Upper lobe of left lung (tissue), 6 donors: Measurements from ENCODE around the gene MED27. TPM values are rescaled to one million over a fixed set of nuclear protein-coding genes. Genes with fewer than 3 reads are reported as not detected.

Experiments
- ATAC-seq, 2 donors: fragments of 200-7000 bp; cut with Tn5 transposase; one replicate each; pipeline ENCODE4 v1.9.1; 2022; ENCODE audit warnings: mild to moderate bottlenecking in 2 of 2, moderate library complexity in 2 of 2; ENCODE audit not compliant: low FRiP score in 2 of 2
- DNase-seq, 2 donors: peaks; one replicate each; pipeline ENCODE4 v3.0.0-alpha.2; 2019 to 2020
- H3K27ac ChIP-seq, 4 donors: fragments of 200-600 bp; sonication (generic); one replicate each; pipeline ENCODE4 v1.5.1; 2016 to 2019
- H3K27me3 ChIP-seq, 4 donors: fragments of 200-600 bp; sonication (generic); one replicate each; pipeline ENCODE4 v1.5.1; 2017 to 2019
- H3K36me3 ChIP-seq, 4 donors: fragments of 200-600 bp; sonication (generic); one replicate each; pipeline ENCODE4 v1.5.1; 2016 to 2019
- H3K4me1 ChIP-seq, 4 donors: fragments of 200-600 bp; sonication (generic); one replicate each; pipeline ENCODE4 v1.5.1; 2018 to 2019
- H3K4me3 ChIP-seq, 4 donors: fragments of 200-600 bp; sonication (generic); one replicate each; pipeline ENCODE4 v1.5.1; 2017 to 2019; ENCODE audit warnings: mild to moderate bottlenecking in 2 of 4, moderate library complexity in 1 of 4
- H3K9me3 ChIP-seq, 4 donors: fragments of 200-600 bp; sonication (generic); one replicate each; pipeline ENCODE4 v1.5.1; 2018 to 2019
- EP300 ChIP-seq, 4 donors: sonication (generic); formaldehyde crosslinking; IDR thresholded peaks; one replicate each; pipeline ENCODE4 v1.5.1; 2017; ENCODE audit warnings: antibody characterized with exemption in 4 of 4, control low read depth in 2 of 4
- POLR2A ChIP-seq, 4 donors: fragments of 450-650 bp; IDR thresholded peaks; one replicate each; pipeline ENCODE4 v1.5.1; 2016 to 2017; ENCODE audit warnings: antibody characterized with exemption in 4 of 4, mild to moderate bottlenecking in 2 of 4
- POLR2AphosphoS5 ChIP-seq, 2 donors: sonication (generic); formaldehyde crosslinking; IDR thresholded peaks; one replicate each; pipeline ENCODE4 v1.5.1; 2017; ENCODE audit warnings: antibody characterized with exemption in 2 of 2
- WGBS, 2 donors: methylation state at CpG; one replicate each; pipeline ENCODE4 v1.1.5; 2017 to 2018; 5-methylcytosine and 5-hydroxymethylcytosine counted together
- total RNA-seq, 6 donors: library from RNA; depleted of rRNA in 4 of 6; stranded (reverse); fragments of >200 nt in 4 of 6; gene quantifications; one replicate each; pipeline versions ENCODE4 v1.1.0 to v1.2.1, GENCODE V29; 2016 to 2021
- TF ChIP-seq, protein P1 (sequence below), 6 experiments: fragments of 450-650 bp in 4 of 6; fragments of 200-600 bp in 2 of 6; sonication (generic) in 2 of 6; IDR thresholded peaks; one replicate each; pipeline ENCODE4 v1.5.1; 2016 to 2019; ENCODE audit warnings: antibody characterized with exemption in 6 of 6
- donor health status: DM: no; HTN: no; CAD: no; lungs with moderate emphysema.
- donor health status: DM: no; HTN: yes; CAD: no; lungs with severe emphysema.

MED27 gene
- total RNA-seq, 6 donors from 2014 or later, result 4.9 to 24.2 (median 17.1) TPM

DNA sequence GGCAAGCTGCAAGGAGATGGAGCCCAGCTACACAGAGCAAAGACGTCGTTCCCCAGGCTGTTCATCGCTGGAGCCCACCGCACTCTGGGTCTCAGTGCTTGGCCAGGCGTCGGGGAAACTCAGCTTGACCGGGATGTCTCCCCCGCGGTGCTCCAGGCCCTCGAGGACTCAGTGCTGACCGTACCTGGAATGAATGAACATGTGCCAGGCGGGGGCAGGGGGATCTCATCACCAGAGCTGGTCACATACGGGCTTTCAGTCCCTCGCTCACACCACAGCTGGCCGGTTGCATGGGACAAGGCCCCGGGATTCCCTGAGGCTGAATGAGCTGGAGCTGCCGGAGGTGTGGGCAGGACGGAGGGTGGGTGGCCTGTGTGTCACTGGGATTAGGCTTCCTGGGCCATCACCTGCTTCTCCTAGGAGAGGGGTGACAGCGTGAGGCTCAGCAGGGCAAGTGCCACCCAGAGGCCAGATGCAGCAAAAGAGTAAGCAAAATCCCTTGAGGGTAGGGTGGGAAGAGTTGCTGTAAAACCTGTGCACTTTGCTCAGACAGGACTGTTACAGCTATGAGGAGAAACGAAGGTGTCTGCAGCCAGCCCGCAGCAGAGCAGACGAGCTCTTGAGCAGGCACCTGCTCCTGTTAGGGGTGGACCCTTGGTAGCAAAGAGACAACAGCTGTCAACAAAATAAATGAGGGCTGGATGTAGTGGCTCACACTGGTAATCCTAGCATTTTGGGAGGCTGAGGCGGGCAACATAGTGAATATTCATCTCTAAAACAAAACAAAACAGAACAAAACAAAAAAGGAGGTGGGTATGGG lies 269.1 kb downstream of the MED27 start:
- Histone ChIP-seq H3K4me1 (peaks cover 0 to 4% (median 0%) of the 10 kb centered on the region in 4 donors), H3K27ac (no peak overlapping the region), H3K27me3 (no peaks in the 10 kb centered on the region), H3K36me3 (no peaks in the 10 kb centered on the region), H3K9me3 (no peaks in the 10 kb centered on the region), H3K4me3 (no peak overlapping the region)
- no peak for ATAC-seq
- no peak for DNase-seq
- TF ChIP-seq, protein P1, sequence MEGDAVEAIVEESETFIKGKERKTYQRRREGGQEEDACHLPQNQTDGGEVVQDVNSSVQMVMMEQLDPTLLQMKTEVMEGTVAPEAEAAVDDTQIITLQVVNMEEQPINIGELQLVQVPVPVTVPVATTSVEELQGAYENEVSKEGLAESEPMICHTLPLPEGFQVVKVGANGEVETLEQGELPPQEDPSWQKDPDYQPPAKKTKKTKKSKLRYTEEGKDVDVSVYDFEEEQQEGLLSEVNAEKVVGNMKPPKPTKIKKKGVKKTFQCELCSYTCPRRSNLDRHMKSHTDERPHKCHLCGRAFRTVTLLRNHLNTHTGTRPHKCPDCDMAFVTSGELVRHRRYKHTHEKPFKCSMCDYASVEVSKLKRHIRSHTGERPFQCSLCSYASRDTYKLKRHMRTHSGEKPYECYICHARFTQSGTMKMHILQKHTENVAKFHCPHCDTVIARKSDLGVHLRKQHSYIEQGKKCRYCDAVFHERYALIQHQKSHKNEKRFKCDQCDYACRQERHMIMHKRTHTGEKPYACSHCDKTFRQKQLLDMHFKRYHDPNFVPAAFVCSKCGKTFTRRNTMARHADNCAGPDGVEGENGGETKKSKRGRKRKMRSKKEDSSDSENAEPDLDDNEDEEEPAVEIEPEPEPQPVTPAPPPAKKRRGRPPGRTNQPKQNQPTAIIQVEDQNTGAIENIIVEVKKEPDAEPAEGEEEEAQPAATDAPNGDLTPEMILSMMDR (IDR thresholded peaks at IDR 0.05), result no peak
- TF ChIP-seq POLR2A (IDR thresholded peaks at IDR 0.05), result no peak
- TF ChIP-seq POLR2AphosphoS5 (IDR thresholded peaks at IDR 0.05), result no peak
- TF ChIP-seq EP300 (IDR thresholded peaks at IDR 0.05), result no peak
- WGBS, 2 donors, result 75 to 81% methylated on average over 19 to 23 of the region's 23 CpGs

Other genes starting within 250 kb of the MED27 start
- 1 to 10 TPM; 2.1 to 8.2 (median 4.3) TPM for gene NTNG2, start 82.2 kb upstream of the MED27 start, total RNA-seq